D341Med (cell line): ENCODE measurements around the gene AADACL4.
"Not testable (repeated sequence)": the region's sequence is repeated elsewhere in the genome, so short reads cannot be mapped to it uniquely, and the experiment has no call there.

Experiments used
- DNase-seq: peaks from one replicate; pipeline ENCODE4 v3.0.0; 2012; ENCODE audit warnings: low spot score

Gene AADACL4

GRCh38 chr1:12629985-12630760 is 13.7 kb upstream of the AADACL4 start:
- no peak for DNase-seq

- no peak for DNase-seq
Observed at GRCh38 chr1:12630946-12631530, 12.8 kb upstream of the AADACL4 start.

GRCh38 chr1:12631571-12631970 is 12.3 kb upstream of the AADACL4 start:
- DNase-seq, result no peak

GRCh38 chr1:12634156-12634555 is 9.7 kb upstream of the AADACL4 start:
- no peak for DNase-seq

GRCh38 chr1:12634696-12635202 is 9.1 kb upstream of the AADACL4 start:
- DNase-seq, result no peak

- DNase-seq, result no peak
Observed at GRCh38 chr1:12636098-12636950, 7.6 kb upstream of the AADACL4 start.

- no peak for DNase-seq
Observed at GRCh38 chr1:12637693-12638092, 6.2 kb upstream of the AADACL4 start.

GRCh38 chr1:12640237-12640957 is 3.5 kb upstream of the AADACL4 start:
- no peak for DNase-seq

GRCh38 chr1:12640958-12641272 is 3.0 kb upstream of the AADACL4 start:
- no peak for DNase-seq

GRCh38 chr1:12643079-12643478 is 806 bp upstream of the AADACL4 start:
- no peak for DNase-seq

GRCh38 chr1:12644237-12644636 is 352 bp downstream of the AADACL4 start:
- no peak for DNase-seq

- no peak for DNase-seq
Observed at GRCh38 chr1:12644829-12645228, 944 bp downstream of the AADACL4 start.

GRCh38 chr1:12645401-12645800 is 1.5 kb downstream of the AADACL4 start:
- DNase-seq, result not testable (repeated sequence)

- no peak for DNase-seq
Observed at GRCh38 chr1:12648741-12649140, 4.9 kb downstream of the AADACL4 start.

- no peak for DNase-seq
Observed at GRCh38 chr1:12649971-12650421, 6.1 kb downstream of the AADACL4 start.

- no peak for DNase-seq
Observed at GRCh38 chr1:12654004-12654567, 10.2 kb downstream of the AADACL4 start.

GRCh38 chr1:12654657-12655056 is 10.8 kb downstream of the AADACL4 start:
- DNase-seq, result no peak

- no peak for DNase-seq
Observed at GRCh38 chr1:12656575-12656974, 12.7 kb downstream of the AADACL4 start.

- no peak for DNase-seq
Observed at GRCh38 chr1:12657060-12657884, 13.4 kb downstream of the AADACL4 start.

GRCh38 chr1:12657885-12658512 is 14.1 kb downstream of the AADACL4 start:
- not testable (repeated sequence) for DNase-seq
